Activated CD4-positive, CD25-positive, alpha-beta regulatory T cell (primary cell): ENCODE results near the gene PEX10.
A peak's percentile ranks its signal among the peaks of the same experiment; 100 is the strongest.

Experiments
- DNase-seq, 4 experiments: peaks; one replicate each; lab custom pipeline; 2025; lab: John Stamatoyannopoulos, UW

PEX10 gene

DNA sequence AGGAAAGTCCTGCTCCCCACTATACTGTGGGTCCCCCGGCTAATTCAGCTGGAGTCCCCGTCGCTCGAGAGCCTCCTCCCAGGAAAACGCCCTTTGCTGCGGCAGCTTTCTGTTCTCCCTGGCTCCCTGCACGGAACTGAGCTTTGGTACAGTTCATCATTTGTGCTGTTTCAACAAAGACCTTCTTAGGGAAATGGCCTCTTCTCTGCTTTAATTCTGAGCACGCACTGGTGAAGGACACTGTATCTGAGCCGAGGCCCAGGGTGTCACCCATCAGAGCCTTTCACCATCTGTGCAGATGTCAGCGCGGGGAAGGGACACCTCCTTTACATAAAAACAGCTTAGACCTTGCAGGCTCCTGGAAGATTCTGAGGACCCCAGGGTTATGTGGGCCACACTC lies 13.5 kb upstream of the PEX10 start:
- no peak for DNase-seq

DNA sequence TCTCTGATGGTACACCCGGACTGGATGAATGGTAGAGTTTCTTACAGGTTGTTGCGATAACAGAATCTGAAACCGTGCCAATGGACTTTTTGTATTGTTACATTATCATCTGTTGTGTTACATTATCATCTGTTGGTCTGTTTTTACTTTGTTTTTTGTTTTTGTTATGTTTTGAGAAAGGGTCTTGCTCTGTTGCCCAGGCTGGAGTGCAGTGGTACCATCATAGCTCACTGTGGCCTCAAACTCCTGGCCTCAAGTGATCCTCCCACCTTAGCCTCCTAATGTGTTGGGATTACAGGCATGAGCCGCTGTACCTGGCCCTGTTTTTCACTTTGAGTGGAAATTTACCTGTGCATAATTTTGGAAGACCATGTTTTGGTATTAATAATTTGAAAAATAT lies 10.2 kb upstream of the PEX10 start:
- DNase-seq = no peak

DNA sequence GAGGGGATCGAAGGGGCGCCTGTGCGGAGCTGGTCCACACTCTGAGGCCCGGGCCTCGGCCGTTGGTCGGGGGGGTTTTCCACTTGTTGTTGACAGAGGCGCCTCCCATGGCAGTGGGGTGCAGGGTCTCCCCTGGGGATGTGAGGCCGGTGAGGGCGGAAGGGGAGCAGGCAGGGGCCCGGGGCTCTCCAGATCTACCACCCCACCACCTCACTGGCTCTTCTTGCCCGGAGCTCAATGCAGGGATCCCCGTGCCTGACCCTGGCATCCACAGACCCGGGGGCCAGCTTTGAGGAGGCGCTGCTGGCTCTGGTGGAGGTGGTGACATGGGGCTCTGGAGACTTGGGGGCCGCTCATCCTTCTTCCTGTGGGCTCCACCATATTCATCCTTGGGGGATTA lies 7.1 kb upstream of the PEX10 start:
- DNase-seq = no peak

DNA sequence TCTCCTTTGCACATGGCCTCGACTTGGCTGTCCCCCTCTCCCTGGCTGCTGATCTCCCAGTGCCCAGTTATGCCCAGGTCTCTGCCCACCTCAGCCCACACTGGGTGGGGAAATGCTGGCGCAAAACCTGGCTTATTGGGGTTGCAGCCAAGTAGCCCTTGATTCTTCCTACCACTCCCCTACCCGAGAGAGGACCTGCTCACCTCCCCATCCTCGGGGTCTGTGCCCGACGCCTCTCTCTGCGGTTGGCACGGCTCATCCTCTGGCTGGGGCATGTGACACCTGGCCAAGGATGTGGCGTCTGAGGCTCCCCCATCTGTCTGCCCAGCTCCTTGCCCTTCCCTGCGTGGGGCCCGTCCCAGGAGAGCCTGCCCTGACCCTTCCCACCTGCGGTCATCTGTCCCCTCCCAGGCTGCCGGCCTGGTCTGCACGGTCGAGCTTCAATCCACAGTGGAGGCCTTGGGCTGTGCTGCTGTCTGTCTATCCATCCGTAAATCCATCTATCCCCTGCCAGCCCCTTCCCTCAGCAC lies 6.5 kb upstream of the PEX10 start:
- no peak for DNase-seq

DNA sequence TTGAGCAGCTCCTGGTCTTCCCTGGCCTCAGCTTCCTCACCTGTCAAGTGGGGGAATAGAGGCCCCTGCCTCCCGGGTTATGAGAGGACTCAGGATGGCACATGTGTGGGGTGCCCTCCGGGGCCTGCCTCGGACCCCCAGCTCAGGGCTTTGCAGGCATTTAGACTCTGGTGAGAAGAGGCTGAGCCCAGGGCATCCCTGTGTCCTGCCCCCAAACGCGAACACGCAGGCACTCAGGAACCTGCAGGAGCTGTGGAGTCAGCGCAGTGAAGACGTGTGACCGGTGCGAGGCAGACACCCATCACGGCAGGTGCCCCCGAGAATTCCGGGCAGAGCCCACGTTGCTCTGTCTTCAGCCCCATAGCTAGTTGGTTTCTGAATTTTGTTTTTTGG lies 5.5 kb upstream of the PEX10 start:
- DNase-seq = no peak

DNA sequence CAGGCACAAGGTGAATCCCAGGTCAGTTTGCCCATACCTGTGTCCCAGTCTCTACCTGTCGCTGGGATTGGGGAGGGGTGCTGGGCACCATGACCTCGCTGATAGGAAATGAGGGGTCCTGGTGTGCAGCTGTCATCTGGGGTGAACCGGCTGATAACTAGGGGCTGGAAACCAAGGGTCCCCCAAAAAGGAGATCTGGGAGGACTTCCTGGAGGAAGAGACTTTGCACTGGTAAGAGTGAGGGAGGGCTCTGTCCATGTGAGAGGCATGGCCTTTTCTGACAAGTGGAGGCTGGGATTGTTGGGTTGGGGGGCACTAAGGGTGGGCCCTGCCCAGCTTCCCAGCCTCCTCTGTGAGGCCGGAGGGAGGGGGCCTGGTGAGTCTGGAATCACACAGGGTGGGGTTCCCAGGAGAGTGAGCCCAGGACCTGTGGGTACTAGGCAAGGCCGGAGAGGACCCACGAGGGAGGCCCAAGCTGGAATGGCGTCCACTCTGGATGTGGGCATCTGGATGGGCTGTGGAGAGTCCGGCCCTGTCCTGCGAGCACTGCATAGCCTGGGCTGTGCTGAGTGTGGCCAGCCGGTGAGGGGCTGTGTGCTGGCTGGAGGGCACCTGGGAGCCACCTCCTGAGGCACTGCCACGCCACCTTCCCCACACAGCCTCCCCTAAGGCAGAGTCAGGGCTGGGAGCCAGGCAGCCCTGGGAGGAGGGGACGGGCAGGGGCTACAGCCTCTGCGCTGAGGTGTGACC lies 4.9 kb upstream of the PEX10 start:
- no peak for DNase-seq

DNA sequence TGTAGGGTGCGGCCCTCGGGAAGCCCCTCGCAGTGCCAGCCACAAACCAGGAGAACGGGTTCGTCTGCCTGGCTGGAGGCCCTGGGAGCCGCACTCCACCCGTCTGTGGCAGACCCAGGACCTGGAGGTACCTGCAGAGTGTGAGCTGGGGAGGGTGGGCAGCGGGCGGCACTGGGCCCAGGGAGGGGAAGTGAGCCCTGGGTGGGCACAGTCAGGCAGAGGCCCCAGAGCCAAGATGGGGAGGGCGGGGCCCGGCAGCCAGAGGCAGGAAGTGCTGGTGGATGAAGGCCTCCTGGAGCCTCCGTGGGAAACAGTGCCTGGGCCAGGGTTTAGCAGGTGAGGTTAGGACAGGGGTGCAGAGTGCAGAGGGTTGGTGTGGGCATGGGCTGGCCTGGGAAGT lies 4.0 kb upstream of the PEX10 start:
- DNase-seq = no peak

DNA sequence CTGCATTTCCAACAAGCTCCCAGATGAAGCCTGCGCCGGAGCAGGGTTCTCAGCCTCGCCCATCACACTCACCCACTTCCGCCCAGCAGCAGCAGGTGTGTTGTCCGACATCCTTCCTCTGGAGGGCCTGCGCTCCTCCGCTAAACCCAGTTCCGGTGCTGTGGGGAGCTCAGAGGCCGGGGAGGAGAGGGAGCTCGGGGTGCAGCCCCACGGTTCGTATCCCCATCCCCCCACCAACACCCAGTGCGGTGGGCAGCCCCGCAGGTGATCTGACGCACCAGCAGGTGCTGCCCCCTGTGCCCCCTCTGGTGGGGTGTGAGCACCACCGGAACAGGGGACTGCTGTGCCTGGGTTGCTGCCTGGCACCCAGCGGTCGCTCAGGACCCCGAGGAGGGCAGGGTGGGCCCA lies 3.4 kb upstream of the PEX10 start:
- DNase-seq = peak in 2 of 4 experiments; percentile 26 to 40

DNA sequence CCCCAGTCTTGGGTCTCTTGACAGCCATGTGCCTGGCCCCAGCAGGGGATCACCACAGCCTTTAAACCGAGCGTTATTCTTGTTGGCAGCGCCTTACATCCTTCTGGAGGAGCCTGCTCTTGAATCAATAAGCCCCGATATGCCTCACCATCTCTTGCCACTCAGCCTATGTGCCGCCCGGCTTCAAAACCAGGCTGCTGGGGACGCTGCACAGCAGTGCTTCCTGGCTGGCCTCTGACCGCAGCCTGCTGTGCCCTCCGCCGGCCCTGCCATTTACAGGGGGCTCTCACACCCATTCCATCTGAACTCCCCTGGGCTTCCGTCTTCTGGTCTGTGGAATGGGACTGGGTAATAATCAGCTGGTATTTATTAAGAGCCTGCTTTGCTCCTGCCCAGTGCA lies 3.0 kb upstream of the PEX10 start:
- DNase-seq = no peak

DNA sequence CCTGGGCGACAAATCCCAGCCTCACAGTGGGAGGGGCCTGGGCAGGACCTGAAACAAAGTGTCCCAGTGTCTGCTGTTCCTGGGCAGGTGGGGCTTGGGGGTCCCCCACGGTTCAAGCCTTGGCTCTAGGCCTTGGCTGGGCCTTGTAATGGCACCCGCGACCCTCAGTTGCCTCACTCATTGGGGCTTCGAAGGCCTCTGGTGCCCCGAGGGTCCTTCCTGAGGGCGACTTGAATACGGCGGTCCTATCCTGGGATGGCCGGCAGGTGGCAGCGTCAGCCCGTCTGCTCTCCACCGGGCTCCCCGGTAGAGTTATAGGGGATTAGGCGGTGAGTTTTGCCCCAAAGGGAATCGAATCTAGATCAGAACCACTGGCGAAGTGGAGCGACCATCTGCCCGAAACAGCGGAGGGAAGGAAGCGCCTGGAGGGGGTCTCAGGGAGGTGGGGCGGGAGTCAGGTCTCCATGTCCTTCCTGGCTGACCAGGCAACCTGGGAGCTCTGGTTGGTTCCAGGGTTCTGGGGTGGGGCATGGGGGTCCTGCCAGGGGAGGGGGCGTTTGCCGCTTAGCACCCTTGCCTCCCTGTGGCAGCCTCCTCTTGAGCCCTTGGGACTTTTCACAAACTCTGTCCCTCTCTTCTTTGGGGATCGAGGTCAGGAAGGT lies 2.1 kb upstream of the PEX10 start:
- peak; percentile 59 to 69 (median 64) for DNase-seq

DNA sequence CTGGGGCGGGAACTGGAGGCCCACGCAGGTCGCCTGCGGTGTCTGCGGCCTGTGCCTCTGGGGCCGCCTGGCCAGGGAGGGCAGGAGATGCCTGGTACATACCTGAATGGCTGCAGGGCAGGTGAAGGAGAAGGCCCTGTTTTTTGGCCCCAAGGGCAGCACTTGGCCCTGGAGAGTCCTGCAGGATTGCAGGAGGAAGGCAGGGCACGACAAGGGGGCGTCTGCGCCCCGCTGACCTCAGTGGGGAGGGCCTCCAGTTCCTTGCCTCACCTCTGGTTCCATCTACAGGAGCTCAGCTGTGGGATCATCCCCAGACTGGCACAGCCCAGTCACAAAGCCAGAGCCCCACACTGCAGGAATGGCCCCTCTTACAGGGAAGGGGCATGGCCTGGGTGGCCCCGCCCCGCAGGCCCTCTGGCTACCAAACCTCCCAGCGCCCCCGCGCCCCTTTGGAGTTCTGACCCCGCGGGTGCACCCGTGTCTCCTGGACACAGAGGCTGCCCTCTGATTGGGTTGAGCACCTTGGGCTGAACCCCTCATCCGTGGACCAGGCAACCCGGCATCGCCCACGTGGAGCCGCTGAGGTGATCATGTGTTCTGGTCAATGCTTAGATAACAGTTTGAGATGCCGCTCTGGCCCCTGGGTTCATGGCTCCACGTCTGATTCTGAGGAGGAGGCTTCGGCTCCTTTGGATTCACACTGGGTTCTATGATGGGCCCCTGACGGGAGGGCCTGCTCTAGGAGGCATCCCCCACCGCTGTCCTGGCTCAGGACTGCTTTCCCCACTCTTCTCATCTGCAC lies 1.3 kb upstream of the PEX10 start:
- no peak for DNase-seq

DNA sequence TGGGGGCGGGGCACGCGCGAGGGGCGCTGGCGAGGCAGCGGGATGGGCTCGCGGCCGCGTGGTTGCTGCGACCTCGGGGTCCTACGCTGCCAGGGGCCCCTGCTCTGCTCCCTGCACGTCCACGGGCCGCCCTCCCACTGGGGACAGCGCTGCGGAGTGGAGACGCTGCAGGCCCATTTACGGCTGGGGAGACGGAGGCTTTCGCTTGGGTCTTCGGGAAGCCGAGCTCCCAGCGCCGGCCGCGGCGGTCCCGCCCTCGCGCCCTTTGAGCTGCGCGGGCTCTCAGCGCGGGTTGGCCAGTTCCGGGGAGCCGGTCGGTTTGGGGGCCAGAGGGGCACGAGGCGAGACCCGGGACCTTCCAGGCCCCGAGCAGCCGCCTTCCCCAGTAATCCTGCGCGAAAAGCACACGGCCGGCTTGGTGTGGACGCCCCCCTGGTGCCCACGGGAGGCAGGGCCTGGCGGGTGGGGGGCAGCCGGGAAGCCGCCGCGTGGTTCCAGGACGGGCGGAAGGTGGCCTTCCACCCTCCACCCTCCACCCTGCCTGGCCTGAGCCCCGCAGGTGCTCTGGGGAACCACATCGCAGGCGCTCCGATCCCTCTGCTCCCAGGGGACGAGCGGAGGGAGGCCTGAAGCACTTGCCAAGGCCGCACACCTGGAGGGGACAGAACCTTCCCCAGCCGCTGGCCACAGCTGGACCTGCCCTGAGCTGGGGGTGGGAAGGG lies 570 bp upstream of the PEX10 start:
- DNase-seq = no peak

DNA sequence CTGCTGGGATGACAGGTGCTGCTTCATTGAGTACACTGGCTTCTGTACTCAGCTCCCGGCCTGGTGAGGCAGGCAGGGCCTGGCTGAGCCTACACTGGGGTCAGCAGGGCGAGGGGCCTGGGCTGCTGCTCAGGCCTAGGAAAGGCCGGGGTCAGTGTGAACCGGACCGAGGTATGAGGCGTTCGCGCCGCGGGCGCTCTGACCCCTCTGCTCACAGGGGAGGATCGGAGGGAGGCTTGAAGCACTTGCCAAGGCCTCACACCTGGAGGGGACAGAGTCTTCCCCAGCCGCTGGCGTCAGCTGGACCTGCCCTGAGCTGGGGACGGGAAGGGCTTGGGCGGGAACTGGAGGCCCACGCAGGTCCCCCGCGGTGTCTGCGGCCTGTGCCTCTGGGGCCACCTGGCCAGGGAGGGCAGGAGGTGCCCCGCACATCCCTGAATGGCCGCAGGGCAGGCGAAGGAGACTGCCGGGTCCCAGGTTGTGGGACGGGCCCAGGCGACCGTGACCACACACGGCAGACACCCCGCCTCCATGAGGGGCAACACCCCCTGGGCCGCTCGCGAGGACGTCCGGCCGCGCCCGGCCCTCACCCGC lies 466 bp downstream of the PEX10 start:
- DNase-seq = no peak

DNA sequence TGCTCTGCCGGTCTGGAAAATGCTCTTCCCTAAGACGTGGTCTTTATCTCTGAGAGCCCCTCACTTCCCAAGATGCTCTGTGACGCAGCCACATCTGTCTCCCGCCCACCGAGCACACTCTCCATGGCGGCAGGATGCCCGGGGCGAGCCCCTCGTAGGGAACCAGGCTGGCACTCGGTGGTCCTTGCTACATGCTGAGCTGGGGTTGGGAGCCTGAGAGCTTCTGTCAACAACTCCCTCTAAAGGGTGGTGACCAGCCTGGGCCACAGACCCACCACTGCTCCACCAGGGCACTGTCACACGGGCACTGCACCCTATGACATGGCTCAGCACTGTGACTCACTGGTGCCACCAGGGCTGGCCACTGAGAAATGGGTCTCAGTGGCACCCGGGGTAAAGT lies 2.6 kb downstream of the PEX10 start:
- no peak for DNase-seq

DNA sequence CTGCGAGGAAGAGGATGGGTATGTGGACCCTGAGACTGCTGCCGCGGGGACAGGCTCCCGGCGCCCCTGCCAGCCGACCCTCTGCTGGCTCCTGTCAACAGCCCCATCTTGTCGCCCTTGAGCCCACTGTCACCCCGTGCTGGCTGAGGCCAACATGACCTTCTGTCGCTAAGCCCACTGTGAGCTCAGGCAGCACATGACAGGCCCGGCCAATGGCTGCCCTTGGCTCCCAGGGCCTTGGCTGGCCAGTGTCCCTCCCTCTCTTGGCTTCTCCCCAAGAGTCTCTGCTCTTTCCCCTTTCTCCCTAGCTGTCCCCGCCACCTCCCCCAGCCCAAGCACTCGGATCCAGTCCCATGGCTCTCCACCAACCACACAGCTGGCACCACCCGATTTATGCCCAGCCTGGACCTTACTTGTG lies 3.5 kb downstream of the PEX10 start:
- DNase-seq = no peak

DNA sequence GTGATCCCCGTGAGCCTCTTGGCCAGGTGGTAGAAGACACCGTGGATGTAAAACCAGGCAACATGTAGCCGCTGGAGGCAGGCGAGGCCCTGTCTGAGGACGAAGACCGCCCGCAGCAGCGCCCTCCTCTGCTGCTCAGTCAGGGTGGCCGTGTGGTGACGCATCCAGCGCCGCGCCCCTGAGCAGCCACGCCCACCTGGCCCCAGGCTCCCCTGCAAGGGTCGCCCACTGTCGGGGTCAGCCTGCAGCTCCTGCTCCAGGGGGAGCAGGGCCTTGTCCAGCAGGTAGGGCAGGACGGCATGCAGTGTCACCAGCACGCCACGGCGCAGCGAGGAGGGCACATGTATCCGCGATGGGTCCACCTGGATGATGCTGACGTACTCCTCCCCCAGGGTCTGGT lies 3.9 kb downstream of the PEX10 start:
- DNase-seq = no peak

DNA sequence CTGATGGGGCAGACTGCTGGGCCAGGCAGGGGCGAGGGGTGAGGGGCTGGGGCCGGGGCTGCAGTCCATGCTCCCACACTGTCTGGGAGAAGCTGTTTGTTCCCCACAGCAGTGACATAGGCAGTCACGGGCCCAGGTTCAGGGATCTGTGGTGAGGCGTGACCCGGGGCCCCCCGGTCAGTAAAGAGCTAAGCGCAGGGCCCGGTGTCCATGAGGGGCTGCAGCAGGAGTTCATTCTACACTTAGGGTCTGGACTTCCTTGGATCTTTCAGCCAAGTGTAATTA lies 4.4 kb downstream of the PEX10 start:
- DNase-seq = no peak

DNA sequence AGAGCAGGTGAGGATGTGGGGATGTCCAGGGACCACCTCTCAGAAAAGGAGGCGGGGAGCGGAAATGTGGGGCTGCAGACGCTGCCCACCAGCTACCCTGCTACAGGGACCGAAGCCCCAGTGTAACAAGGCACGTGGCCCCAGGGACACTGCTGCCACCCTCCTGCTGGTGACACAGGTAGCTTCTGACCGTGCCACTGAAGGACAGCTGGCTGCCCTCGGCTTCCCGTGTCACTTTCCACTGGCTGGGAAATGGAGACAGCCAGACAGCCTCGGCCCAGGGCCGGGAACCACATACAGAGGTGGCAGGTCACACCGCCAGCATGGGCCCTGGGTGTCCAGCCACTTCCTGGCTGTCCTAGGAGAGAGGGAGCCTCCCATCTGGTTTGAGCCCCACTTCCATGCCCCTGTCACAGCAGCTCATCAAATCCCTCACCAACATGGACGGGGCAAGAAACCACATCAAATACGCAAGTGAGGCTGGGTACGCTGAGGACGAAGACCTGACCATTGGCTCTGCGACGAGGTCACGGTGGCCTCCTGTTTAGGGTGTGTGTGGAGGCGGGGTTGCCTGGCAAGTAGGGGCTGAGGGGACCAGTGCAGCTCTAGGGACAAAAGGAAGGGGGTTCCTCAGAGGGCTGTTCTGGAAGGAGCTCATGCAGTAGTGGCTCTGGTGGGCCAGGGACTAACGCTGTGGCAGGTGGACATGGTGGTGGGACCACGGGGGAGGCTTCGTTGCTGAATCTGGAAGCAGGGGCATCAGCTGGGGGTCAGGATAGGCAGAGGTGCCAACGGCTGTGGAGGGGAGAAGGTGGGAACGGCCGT lies 5.0 kb downstream of the PEX10 start:
- no peak for DNase-seq

DNA sequence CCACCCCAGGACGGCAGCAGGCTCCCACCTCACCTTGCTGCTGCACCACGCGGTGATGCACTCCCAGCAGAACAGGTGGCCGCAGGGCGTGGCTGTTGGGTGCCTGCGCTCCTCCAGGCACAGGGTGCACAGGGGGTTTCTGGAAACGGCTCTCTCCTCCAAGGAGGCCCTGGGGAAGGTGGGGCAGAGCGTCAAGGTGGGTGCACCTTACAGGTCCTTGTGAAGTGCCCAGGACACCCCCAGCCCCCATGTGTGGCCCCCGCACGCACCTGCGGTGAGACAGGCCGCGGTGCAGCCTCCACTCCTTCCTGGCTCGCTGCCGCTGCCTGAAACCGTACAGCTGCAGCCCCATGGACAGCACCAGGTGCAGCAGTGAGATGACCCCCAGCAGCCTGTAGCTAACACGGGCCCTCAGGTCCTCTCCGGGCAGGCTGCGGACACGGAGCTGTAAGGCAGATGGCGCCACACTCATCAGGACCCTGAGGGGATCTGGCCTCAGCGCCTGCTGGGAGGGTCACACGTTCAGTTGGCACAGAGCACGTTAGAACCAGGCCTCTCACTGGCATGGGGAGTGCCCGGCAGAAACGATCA lies 5.8 kb downstream of the PEX10 start:
- no peak for DNase-seq

DNA sequence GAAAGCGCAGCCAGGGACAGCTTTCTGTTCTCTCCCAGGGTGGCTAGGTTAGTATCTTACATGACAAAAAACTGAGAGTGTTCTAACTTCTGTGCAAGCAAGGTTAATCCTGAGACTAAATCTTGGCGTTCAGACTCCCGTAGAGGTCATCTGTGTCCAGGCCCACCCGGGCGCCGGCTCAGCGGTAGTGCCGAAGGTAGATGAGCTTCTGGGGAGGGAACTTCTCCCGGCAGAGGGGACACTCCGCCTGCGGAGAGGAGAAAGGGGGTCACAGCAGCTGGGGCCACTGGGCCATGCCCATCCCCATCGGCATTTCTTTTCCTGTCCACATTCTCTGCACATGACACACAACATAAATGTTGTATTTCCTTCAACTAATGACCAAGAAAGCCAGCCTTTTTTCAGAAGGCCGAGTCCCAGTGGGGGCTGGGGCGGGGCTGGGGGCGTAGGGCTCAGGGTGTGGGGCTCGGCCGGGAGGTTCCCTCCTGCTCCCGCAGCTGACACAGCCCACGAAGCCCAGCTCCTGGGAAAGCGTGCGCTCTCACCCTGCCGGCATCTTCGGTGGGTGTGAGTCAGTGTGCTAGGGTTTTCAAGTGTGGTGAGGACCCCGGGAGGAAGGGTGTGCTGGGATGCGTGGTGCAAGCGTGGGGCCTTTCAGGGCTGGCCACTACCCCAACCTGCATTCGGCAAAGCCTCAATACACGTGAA lies 6.6 kb downstream of the PEX10 start:
- no peak for DNase-seq
